ENCODE data around the gene MATK.

Gene MATK, protein sequence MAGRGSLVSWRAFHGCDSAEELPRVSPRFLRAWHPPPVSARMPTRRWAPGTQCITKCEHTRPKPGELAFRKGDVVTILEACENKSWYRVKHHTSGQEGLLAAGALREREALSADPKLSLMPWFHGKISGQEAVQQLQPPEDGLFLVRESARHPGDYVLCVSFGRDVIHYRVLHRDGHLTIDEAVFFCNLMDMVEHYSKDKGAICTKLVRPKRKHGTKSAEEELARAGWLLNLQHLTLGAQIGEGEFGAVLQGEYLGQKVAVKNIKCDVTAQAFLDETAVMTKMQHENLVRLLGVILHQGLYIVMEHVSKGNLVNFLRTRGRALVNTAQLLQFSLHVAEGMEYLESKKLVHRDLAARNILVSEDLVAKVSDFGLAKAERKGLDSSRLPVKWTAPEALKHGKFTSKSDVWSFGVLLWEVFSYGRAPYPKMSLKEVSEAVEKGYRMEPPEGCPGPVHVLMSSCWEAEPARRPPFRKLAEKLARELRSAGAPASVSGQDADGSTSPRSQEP

GRCh38 chr19:3785938-3786824 lies at the start of gene MATK:
Gene MATK, minus strand, starts transcription at chr19:3786381. Its CDS starts 1,246 bp downstream, at chr19:3785135.
- no peak for DNase-seq

DNA sequence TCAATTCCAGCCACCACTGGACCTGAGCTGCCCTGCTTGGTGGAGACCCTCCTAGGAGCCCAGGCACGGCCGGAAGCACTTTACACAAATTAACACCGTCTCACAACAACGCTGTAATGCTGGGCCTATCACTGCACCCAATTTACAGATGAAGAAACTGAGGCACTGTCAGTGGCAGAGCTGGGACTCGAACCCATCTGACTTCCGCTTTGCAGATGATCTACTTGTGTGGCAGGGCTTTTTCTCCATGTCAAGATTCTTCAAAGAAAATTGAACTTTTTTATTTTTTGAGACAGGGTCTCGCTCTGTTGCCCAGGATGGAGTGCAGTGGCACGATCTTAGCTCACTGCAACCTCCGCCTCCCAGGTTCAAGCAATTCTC lies 48.9 kb upstream of the MATK start:
- no peak for DNase-seq

DNA sequence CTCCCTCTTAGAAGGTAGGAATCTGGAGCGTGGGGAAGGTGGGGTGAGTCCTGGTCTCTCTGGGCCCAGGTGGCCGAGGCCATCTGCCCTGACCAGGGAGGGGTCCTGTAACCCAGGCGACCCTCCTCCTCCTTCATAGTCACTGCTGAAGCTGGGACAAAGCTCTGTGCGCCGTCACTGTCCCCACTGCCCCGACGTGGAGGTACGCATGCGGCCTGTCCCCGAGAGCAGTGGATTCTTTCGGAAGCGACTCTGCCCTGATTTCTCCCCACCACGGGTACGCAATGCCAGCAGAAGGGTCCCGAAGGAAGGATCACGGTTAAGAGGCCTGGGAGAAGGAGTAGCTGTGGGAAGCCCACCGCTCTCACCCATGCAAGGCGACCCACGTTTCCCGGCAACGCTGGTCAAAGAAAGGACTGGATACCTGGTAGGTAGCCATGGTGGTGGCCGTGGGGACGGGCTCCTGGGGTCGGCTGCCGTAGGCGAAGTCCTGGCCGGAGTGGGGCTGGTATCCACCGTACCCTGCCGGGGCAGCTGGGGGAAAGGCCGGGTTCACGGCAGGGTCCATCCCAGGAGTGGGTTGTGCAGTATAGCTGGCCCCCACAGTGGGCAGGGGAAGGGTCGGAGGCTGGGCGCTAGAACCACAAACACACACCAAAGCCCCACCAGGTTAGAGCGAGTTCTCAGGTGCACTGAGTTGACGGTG lies 48.3 kb upstream of the MATK start:
- no peak for DNase-seq

DNA sequence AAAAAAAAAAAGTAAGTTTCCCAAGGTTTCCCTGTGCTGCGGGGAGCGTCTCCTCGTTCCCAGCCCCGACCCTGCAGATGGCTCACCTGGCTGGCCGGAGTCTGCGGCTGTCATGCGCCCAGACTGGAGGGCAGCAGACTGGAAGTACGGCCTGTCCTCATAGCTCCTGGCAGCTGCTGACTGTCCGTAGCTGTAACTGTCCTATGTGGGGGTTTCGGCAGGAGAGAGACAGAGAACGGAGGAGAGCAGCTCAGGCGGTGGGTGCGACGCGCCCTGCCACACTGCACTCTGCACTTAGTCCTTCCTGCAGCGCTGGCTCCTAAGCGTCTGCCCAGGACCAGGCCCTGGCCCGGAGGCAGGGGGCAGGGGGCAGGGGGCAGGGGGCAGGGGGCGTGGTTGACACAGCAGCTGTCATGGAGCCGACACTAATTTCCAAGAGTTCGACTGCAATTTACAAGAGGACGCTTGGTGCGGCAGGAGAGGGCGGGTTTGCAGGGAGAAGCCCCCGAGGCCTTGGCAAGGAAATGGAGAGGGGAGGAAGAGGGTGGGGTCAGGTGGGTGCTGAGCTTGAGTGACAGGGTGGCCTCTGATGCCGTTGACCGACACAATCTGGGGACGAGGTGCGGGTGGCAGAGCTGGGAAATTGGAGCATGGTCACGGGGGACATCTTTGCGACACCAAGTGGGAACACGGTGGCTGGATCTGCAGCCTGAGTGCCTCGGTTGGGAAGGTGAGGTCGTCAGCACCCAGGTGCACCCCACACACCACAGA lies 47.6 kb upstream of the MATK start:
- no peak for DNase-seq

GRCh38 chr19:3832001-3832400 lies 45.8 kb upstream of the MATK start:
- no peak for DNase-seq

- DNase-seq = no peak
Observed at GRCh38 chr19:3831601-3832000, 45.4 kb upstream of the MATK start.

DNA sequence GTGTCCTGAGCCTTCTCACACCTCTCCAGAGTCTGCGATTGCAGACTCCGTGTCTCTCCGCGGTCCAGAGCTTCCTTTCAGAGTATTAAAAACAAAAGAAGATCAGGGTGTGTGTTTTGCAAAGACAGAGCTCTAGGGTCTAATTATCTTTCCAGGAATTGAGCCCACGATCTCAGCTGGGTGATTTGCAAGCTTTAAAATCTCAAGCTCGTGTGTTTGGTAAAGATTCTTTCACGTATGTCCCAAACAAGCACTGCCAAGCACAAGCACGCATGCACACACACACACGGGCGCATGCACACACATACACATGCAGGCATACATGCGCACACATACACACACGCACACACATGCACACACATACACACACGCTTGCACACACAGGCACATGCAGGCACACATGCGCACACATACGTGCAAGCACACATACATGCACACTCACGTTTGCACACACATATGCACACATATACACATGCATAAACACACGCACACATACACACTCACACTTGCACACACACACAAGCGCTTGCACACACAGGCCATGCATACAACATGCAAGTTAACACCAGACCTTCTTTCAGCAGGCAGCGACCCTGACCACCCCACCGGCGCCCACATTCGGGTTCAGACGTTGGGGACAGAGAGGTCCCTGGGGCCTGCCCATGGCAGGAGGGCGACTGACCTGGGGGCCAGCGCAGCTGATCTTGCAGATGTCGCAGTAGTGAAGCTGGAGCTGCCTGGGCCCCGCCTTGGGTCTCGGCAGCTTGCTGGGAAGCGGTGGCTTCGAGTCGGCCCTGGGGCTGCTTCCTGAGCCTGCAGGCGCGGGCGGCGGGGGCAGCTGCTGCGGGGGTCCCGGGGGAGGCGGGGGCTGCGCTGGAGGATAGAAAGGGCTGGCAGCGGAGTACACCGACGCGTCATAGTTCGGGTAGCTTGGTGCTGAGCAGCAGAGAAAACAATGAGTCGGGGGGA lies 44.7 kb upstream of the MATK start:
- no peak for DNase-seq

GRCh38 chr19:3827306-3827705 lies 41.1 kb upstream of the MATK start:
- DNase-seq = no peak

DNA sequence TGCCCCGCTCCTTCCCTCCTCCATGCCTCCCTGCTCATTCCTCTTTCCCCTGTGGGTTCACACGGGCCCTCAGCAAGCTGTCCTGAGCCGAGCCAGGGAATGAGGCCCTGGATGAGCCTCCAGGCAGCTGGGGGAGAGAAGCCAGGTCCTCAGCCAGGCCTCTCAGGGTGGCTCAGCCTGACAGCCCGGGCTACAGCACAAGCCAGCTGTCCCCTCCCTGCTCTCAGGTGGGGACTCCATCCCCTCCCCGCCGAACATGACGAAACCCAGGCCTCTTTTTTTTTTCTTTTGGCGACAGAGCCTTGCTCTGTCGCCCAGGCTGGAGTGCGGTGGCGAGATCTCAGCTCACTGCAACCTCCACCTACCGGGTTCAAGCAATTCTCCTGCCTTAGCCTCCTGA lies 40.0 kb upstream of the MATK start:
- no peak for DNase-seq

DNA sequence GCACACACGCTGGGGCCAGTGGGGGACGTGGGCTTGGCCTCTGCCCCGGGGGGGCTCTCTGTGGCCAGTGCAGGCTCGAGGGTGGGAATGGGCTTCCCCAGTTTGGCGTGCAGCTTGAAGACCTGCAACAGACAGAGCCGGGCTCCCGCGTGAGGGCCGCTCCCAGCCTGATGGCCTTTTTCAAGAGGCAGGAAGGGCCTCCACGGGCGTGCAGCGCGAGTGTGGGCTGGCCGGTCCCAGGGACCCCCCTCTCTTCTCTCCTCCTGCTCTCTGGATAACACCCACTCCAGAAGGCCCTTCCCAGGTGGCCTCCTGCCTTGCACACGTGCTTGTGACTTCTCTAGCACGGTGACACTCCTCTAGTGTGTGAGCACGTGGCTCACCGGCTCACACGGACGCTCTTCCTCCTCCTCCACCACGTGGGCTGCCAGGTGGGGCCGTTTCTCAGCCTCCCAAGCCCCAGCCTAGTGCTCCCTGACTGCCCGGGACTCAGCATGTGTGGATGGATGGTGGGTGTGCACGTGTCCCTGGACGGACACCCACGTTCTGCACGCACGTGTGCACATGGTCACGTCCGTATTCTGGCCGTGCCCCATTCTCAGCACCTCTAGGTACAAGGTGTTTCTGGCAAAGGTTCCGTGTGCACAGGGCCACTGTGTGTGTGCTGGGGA lies 39.2 kb upstream of the MATK start:
- no peak for DNase-seq

- no peak for DNase-seq
Observed at GRCh38 chr19:3823350-3823713, 37.2 kb upstream of the MATK start.

DNA sequence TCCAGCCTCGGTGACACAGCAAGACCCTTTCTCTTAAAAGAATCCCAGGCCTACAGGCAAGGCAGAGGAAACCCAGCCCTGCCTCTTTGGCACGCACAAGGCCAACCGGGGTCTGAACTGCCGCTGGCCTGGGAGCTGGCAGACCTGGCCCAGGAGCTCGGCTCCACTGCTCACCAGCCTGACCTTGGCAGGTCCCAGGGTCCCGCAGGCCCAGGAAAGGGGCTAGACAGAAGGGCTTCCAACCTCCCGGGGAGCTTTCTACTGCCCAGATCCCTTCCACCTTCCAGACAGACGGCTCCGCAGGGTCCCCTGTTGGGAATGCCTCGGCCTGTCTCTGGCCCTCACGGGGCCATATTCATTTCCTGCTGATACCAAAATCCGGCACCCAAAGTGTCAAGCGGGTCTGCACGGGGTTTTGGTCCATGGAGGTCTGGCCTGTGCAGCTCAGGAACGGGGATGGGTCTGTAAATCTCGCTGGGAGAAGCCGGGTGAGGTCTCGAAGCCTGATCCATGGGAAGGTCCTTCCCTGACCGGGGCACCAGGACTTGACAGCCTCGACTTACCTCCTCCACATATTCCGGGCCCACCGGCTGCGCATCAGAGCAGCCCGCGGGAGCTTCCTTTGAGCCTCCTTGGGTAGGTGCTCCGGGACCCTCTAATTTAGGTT lies 36.6 kb upstream of the MATK start:
- DNase-seq = no peak

- no peak for DNase-seq
Observed at GRCh38 chr19:3821857-3822364, 35.7 kb upstream of the MATK start.

- no peak for DNase-seq
Observed at GRCh38 chr19:3821156-3821555, 35.0 kb upstream of the MATK start.

DNA sequence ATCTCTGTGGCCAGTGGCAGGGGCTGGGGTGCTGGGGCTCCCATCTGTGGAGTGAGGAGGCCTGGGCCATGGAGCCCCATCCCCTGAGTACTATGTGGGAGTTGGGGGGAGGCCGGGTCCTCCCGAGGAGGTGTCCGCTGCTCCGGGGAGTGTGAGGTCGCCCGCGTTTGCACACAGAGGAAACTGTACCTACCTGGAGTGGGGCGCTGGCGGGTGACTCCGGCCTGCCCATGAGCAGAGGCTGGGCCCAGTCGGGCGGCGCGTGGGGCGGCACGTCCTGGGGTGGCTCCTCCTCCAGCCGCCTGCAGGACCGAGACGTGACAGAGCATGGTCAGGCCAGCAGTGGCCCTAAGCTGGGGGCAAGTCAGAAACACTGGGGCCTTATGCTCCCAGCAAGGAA lies 33.8 kb upstream of the MATK start:
- DNase-seq = no peak

GRCh38 chr19:3818918-3819317 lies 32.7 kb upstream of the MATK start:
- DNase-seq = no peak

DNA sequence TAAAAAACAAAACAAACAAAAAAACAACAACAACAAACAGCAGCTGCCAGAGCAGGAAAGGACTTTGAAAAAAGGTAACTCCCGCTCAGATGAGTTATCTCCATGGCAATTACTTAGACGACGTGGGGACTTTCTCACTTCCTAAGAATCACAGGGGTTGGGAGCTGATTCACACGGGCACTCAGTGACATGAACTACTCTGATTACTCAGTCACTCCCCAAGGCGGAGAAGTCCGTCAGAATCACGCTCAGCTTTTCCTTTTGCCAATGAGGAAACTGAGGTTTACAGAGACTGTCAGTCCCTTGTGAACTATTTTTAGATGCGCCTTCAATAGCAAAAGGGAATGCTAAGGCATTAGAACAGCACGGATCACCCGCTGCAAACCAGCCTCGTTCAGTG lies 32.3 kb upstream of the MATK start:
- no peak for DNase-seq

GRCh38 chr19:3817761-3818160 lies 31.6 kb upstream of the MATK start:
- DNase-seq = no peak

DNA sequence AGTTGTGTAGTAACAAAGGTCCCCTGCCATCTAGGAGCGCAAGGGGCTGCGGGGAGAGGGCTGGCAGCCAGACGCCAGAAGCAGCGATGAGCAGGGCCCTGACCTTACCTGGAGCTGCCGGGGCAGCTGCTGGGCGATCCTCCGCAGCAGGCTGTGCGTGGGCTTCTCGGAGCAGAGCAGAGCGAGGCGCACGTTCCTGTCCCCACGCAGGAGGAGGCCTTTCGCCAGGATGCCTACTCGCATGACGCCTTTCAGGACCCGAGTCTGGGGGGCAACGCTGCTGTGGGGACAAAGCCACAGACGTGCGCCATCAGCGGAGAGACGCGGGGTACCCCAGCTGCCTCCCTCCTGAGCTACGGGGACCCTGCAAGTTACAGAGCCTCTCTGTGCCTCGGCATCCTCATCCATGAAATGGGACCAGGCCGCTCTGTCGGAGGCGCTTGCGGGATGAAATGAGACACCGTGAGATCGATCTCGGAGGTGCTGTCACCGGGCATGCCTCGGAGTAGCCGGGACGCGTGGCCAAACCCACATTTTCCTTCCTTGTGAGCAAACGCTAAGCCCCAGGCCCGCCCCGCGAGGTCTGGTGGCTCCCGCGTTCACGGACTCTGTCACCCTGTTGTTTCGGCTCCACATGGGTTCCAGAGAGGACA lies 30.5 kb upstream of the MATK start:
- no peak for DNase-seq

Data from SHP77 treated with DMSO at 0.1 percent for 48 hours (cell line).